ENCODE measurements around the gene CDR2.

The CDR2 gene

DNA sequence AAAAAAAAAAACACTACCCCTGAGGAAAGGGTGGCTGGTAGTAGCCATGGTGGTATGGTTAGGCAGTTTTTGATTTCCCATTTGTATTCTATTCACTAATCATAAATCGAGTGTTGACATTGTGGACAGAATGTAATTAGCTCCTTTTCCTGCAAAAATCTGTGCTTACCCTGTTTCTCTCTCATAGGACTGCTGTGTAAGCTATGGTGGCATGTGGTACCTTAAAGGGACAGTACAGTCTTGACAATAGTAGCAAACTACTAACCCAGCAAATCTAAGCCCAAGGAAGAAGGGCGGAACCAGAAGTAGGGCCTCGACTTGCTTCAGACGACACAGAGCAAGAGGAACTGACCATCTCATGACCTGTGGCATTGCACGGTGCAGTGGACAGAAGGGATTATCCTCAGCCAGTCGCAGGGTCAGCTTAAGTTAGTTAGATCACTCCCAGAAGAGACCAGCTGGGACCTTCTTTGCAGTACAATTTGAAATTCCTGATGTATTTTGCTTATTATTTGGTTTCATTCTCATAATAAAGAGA lies 40.9 kb downstream of the CDR2 start:
- DNase-seq (ENCODE audit: low read depth) = no peak
- H3K4me3 ChIP-seq (ENCODE audit: low read depth, low read length) = no peak overlapping the region
- TF ChIP-seq, protein P1, sequence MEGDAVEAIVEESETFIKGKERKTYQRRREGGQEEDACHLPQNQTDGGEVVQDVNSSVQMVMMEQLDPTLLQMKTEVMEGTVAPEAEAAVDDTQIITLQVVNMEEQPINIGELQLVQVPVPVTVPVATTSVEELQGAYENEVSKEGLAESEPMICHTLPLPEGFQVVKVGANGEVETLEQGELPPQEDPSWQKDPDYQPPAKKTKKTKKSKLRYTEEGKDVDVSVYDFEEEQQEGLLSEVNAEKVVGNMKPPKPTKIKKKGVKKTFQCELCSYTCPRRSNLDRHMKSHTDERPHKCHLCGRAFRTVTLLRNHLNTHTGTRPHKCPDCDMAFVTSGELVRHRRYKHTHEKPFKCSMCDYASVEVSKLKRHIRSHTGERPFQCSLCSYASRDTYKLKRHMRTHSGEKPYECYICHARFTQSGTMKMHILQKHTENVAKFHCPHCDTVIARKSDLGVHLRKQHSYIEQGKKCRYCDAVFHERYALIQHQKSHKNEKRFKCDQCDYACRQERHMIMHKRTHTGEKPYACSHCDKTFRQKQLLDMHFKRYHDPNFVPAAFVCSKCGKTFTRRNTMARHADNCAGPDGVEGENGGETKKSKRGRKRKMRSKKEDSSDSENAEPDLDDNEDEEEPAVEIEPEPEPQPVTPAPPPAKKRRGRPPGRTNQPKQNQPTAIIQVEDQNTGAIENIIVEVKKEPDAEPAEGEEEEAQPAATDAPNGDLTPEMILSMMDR (conservative IDR thresholded peaks at IDR 0.05; ENCODE audit: low read depth, low read length) = no peak

DNA sequence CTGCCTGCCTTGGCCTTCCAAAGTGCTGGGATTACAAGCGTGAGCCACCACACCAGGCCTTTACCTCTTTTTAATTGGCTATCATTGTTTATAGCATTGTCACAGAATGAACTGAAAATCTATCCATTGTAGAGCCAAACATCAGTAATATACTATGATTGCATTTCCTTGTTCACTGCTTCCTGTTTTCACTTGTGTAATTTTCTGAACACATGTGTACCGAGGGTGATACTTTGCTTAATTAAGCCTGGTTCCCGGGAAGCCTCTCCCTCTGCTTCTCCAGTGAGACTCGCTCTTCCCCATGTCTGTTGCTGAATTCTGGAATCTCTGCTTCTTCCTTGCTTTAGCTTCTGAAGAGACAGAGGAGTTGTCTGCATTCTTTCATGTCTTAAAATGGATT lies 44.1 kb downstream of the CDR2 start:
- no peak overlapping the region for H3K4me3 ChIP-seq (ENCODE audit: low read depth, low read length)
- TF ChIP-seq, protein P1 (conservative IDR thresholded peaks at IDR 0.05; ENCODE audit: low read depth, low read length) = no peak
- DNase-seq (ENCODE audit: low read depth) = no peak

DNA sequence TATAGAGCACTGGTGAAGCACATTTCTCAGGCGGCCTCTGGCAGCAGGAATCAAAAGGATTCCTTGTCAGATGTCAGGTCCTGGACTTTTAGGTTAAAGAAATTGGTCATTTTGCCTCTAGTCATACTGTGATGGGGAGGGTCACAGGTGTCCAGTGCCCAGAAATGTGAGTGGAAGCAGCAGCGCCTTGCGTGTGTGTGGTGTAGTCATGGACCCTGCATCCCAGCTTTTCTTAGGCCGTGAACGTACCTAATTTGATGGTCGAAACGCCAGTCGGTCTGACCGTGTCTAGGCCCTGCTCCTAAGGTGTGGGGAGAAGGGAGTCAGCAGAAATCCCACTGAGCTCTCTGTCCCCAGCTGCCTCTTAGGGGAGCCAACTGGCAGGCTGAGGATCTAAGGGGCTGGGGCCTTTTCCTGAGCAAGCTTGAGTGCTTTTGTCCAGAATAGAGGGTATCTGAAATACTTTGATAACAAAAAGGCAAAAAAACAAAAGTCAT lies 45.2 kb downstream of the CDR2 start:
- TF ChIP-seq, protein P1 (conservative IDR thresholded peaks at IDR 0.05; ENCODE audit: low read depth, low read length) = no peak
- DNase-seq (ENCODE audit: low read depth) = no peak
- H3K4me3 ChIP-seq (ENCODE audit: low read depth, low read length) = no peak overlapping the region

DNA sequence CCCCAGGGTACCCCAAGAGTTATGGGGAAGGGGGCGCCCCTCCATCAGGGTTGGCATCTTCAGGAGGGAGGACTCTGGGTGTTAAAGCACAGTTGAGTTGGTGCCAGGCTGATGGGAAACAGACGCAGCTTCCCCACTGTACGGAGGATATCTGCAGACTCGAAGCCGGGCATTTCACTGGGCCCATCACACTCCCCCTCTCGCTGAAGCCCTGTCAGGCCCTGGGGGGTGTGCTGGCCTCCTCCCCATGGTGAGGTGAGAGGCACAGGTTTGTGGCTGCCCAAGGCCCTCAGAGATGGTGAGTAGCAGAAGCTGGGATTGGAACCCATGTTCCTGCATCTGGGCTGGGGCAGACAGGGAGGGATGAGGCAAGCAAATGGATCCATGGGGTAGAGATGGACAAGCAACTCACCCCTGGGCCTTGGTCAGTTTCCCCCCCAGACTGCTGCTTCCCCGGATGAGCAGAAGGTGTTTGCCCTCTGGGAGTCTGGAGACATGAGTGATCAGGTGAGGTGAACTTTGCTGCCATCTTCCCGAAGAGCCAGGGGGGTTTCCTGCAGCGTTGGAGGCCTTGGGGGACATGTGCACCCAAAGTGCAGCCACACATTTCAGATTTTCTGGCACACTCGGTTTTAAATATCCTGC lies 46.2 kb downstream of the CDR2 start:
- TF ChIP-seq, protein P1 (conservative IDR thresholded peaks at IDR 0.05; ENCODE audit: low read depth, low read length) = no peak
- no peak overlapping the region for H3K4me3 ChIP-seq (ENCODE audit: low read depth, low read length)
- no peak for DNase-seq (ENCODE audit: low read depth)

DNA sequence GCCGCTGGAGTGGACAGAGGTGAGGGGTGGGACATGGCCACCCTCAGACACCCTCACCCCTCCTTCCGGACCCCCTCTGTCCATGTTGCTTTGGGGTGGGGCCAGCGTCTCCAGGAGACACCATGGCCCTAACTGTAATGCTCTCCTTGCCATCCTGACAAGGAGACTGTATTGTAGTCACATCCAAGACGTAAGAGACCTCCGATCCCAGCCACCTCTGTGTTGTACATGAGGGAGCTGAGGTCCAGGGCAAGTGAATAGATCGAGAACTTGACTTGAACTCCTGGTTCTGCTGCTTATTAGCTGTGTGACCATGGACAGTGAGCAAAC lies 47.0 kb downstream of the CDR2 start:
- TF ChIP-seq, protein P1 (conservative IDR thresholded peaks at IDR 0.05; ENCODE audit: low read depth, low read length) = no peak
- no peak for DNase-seq (ENCODE audit: low read depth)

DNA sequence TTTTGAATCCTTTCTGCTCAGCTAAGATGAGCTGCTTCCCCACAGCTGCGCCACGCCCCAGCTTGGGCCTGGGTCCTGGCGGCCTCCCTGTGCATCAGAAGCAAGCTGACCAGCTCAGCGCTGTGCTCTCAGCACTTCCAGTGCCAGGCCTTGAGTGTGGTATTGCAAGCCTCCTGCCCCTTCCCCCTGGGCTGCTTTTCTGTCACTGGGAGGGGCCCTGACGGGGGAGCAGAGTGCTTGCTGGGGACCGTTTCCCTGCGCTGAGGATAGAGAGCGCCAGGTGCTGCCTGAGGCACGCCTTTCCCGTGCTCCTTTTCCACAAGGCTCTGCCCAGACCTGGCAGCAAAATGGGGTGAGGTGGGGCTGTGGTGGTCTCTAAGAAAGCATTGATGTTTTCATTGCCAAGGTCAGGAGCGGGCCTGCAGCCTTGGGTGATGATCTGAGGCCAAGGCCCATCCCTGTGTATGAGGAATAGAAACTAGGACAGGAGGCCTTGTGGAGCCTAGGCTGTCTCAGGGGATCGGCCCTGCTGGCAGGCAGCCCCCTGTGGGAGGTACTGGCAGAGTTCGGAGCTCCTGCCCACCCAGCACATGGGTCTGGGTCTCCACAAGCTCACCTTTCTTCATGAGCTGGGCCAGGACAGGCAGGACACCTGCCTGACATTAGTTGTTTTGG lies 47.5 kb downstream of the CDR2 start:
- DNase-seq (ENCODE audit: low read depth) = no peak
- TF ChIP-seq, protein P1 (conservative IDR thresholded peaks at IDR 0.05; ENCODE audit: low read depth, low read length) = no peak
- H3K4me3 ChIP-seq (ENCODE audit: low read depth, low read length) = no peak overlapping the region

More for the DNA sequence above, 47.0 kb downstream of the CDR2 start:
- no peak overlapping the region for H3K4me3 ChIP-seq (ENCODE audit: low read depth, low read length)

DNA sequence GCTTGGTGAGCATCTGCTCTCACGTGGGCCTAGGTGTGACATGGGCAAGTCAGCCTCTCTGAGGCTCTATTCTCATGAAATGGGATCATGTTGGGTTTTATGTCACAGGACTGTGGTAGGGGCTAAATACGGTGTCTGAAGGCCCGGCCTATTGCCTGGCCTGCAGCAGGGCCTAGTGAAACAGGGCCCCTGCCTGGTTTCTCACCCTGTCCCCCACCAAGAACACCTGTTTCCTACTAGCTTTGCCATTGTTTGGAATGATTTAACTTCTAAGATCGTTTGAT lies 48.1 kb downstream of the CDR2 start:
- no peak overlapping the region for H3K4me3 ChIP-seq (ENCODE audit: low read depth, low read length)
- no peak for DNase-seq (ENCODE audit: low read depth)
- TF ChIP-seq, protein P1 (conservative IDR thresholded peaks at IDR 0.05; ENCODE audit: low read depth, low read length) = no peak

All from choroid plexus epithelial cell (primary cell).